SK-N-SH treated with all-trans-retinoic acid at 6 μM for 48 hours (cell line): ENCODE measurements around the gene ENTPD7.

Source experiments
- ATAC-seq: fragments of 200-7000 bp; cut with Tn5 transposase; 3 replicates; pipeline ENCODE4 v1.9.1; 2020; ENCODE audit warnings: mild to moderate bottlenecking, moderate library complexity
- ARNTL ChIP-seq: fragments of 450-650 bp; formaldehyde crosslinking; IDR thresholded peaks from 2 replicates; pipeline ENCODE4 v1.5.0; 2020; ENCODE audit warnings: low read depth, mild to moderate bottlenecking, moderate library complexity, borderline replicate concordance
- BACH2 ChIP-seq: fragments of 250-450 bp; sonication (Bioruptor Pico); IDR thresholded peaks from 2 replicates; pipeline ENCODE4 v1.9.0; 2021; ENCODE audit warnings: mild to moderate bottlenecking, borderline replicate concordance
- CREB5 ChIP-seq: fragments of 250-450 bp; sonication (Bioruptor Pico); IDR thresholded peaks from 2 replicates; pipeline ENCODE4 v1.5.1; 2020; ENCODE audit warnings: low read depth, mild to moderate bottlenecking, moderate library complexity
- CSDC2 ChIP-seq: fragments of 250-450 bp; sonication (Bioruptor Pico); IDR thresholded peaks from 2 replicates; pipeline ENCODE4 v1.5.0; 2020; ENCODE audit warnings: mild to moderate bottlenecking, moderate library complexity
- CSRNP3 ChIP-seq: fragments of 250-450 bp; sonication (Bioruptor Pico); IDR thresholded peaks from 2 replicates; pipeline ENCODE4 v1.5.1; 2021; ENCODE audit warnings: mild to moderate bottlenecking, moderate library complexity
- ESRRG ChIP-seq: fragments of 250-450 bp; sonication (Bioruptor Pico); IDR thresholded peaks from 2 replicates; pipeline ENCODE4 v1.6.1; 2021; ENCODE audit warnings: mild to moderate bottlenecking
- GLIS3 ChIP-seq: fragments of 250-450 bp; sonication (Bioruptor Pico); IDR thresholded peaks from 2 replicates; pipeline ENCODE4 v1.5.0; 2020; ENCODE audit warnings: mild to moderate bottlenecking, moderate library complexity
- ISL1 ChIP-seq: fragments of 250-450 bp; sonication (Bioruptor Pico); IDR thresholded peaks from 2 replicates; pipeline ENCODE4 v2.1.2; 2022; ENCODE audit warnings: mild to moderate bottlenecking, moderate library complexity
- OSR1 ChIP-seq: fragments of 250-450 bp; sonication (Bioruptor Pico); IDR thresholded peaks from 2 replicates; pipeline ENCODE4 v1.8.0; 2022; ENCODE audit warnings: moderate library complexity, mild to moderate bottlenecking, inconsistent platforms
- PATZ1 ChIP-seq: fragments of 250-450 bp; sonication (Bioruptor Pico); IDR thresholded peaks from 2 replicates; pipeline ENCODE4 v1.8.0; 2020; ENCODE audit warnings: mild to moderate bottlenecking, moderate library complexity, borderline replicate concordance
- POU6F1 ChIP-seq: fragments of 250-450 bp; sonication (Bioruptor Pico); IDR thresholded peaks from 2 replicates; pipeline ENCODE4 v1.8.0; 2021; ENCODE audit warnings: low read depth, mild to moderate bottlenecking, moderate library complexity, borderline replicate concordance
- PPARA ChIP-seq: fragments of 250-450 bp; sonication (Bioruptor Pico); IDR thresholded peaks from 2 replicates; pipeline ENCODE4 v1.5.0; 2020; ENCODE audit warnings: mild to moderate bottlenecking, borderline replicate concordance
- RARB ChIP-seq: fragments of 250-450 bp; sonication (Bioruptor Pico); IDR thresholded peaks from 2 replicates; pipeline ENCODE4 v1.8.0; 2021; ENCODE audit warnings: mild to moderate bottlenecking, moderate library complexity
- SNAI2 ChIP-seq: fragments of 250-450 bp; sonication (Bioruptor Pico); IDR thresholded peaks from 2 replicates; pipeline ENCODE4 v1.5.0; 2020; ENCODE audit warnings: mild to moderate bottlenecking, moderate library complexity
- TCF4 ChIP-seq: fragments of 250-450 bp; sonication (Bioruptor Pico); IDR thresholded peaks from 2 replicates; pipeline ENCODE4 v1.8.0; 2021; ENCODE audit warnings: mild to moderate bottlenecking, moderate library complexity, borderline replicate concordance
- TSHZ2 ChIP-seq: fragments of 250-450 bp; sonication (Bioruptor Pico); IDR thresholded peaks from 2 replicates; pipeline ENCODE4 v1.5.0; 2020; ENCODE audit warnings: mild to moderate bottlenecking, moderate library complexity
- ZNF70 ChIP-seq: fragments of 450-650 bp; formaldehyde crosslinking; IDR thresholded peaks from 2 replicates; pipeline ENCODE4 v1.5.0; 2020; ENCODE audit warnings: mild to moderate bottlenecking, moderate library complexity
- ZNF8 ChIP-seq: fragments of 450-650 bp; formaldehyde crosslinking; IDR thresholded peaks from 2 replicates; pipeline ENCODE4 v1.5.0; 2020; ENCODE audit warnings: mild to moderate bottlenecking, moderate library complexity

The ENTPD7 gene

GRCh38 chr10:99678921-99679320 lies 19.6 kb downstream of the ENTPD7 start:
- ATAC-seq = no peak

GRCh38 chr10:99681553-99681952 lies 22.2 kb downstream of the ENTPD7 start:
- no peak for ATAC-seq
- no peak for TF ChIP-seq TCF4 (CRISPR knock-in tag)
- no peak for TF ChIP-seq OSR1 (CRISPR knock-in tag)

More at GRCh38 chr10:99678921-99679320, 19.6 kb downstream of the ENTPD7 start:
- TF ChIP-seq PATZ1 (CRISPR knock-in tag) (no peak), ISL1 (CRISPR knock-in tag) (no peak), TCF4 (CRISPR knock-in tag) (no peak), CSRNP3 (CRISPR knock-in tag) (no peak), POU6F1 (CRISPR knock-in tag) (no peak), PPARA (CRISPR knock-in tag) (no peak), BACH2 (CRISPR knock-in tag) (no peak), GLIS3 (CRISPR knock-in tag) (no peak), SNAI2 (CRISPR knock-in tag) (no peak), ARNTL (no peak), ZNF70 (no peak), ZNF8 (CRISPR knock-in tag) (no peak), TSHZ2 (no peak)

GRCh38 chr10:99682032-99682431 lies 22.7 kb downstream of the ENTPD7 start:
- TF ChIP-seq RARB (CRISPR knock-in tag) (no peak), SNAI2 (CRISPR knock-in tag) (no peak), ZNF8 (CRISPR knock-in tag) (no peak), TSHZ2 (no peak), ESRRG (no peak), GLIS3 (CRISPR knock-in tag) (no peak), CSRNP3 (CRISPR knock-in tag) (no peak), PATZ1 (CRISPR knock-in tag) (no peak), TCF4 (CRISPR knock-in tag) (no peak), CREB5 (CRISPR knock-in tag) (no peak), PPARA (CRISPR knock-in tag) (no peak), POU6F1 (CRISPR knock-in tag) (no peak), ISL1 (CRISPR knock-in tag) (no peak), ZNF70 (no peak), CSDC2 (CRISPR knock-in tag) (no peak)
- ATAC-seq = no peak
